ENCODE data around the gene INPP5A. TPM values are rescaled to one million over a fixed set of nuclear protein-coding genes. Genes with fewer than 3 reads are reported as not detected.

Gene INPP5A
- total and polyA plus RNA-seq, 2 of the 13 experiments (the other 11 are each of a cell fraction or from before 2014, with no cell fraction given): 17.5 to 37.9 TPM

- TF ChIP-seq NBN (conservative IDR thresholded peaks at IDR 0.05) (no peak), ZSCAN31 (CRISPR knock-in tag; IDR thresholded peaks at IDR 0.05; ENCODE audit: low read depth) (no peak)
Measured at GRCh38 chr10:132626019-132626760, 88.6 kb downstream of the INPP5A start (continued).

- Histone ChIP-seq H3K4me1 (ENCODE audit: insufficient read depth, low read length) (no peaks in the 10 kb centered on the region), H3K4me2 (ENCODE audit: low read depth, low read length) (no peak overlapping the region), H3K9me3 (ENCODE audit: low read length) (no peaks in the 10 kb centered on the region), H4K20me1 (ENCODE audit: insufficient read depth, low read length) (no peaks in the 10 kb centered on the region), H3K36me3 (replicated peaks in 1 of 2; ENCODE audit: control insufficient read depth in 1 of 2, insufficient read depth in 2 of 2, low read length in 2 of 2) (no peaks in the 10 kb centered on the region), H3K9ac (ENCODE audit: insufficient read depth, low read depth, low read length) (no peak overlapping the region), H3K4me3 (replicated peaks in 1 of 3; ENCODE audit: insufficient read depth in 1 of 3, low read depth in 2 of 3, low read length in 3 of 3) (no peak overlapping the region), H3K27ac (ENCODE audit: extremely low read length, insufficient read depth, low read length) (no peak overlapping the region), H3K79me2 (ENCODE audit: insufficient read depth, low read length) (no peaks in the 10 kb centered on the region), H2AFZ (ENCODE audit: low read length) (no peak overlapping the region), H3K27me3 (ENCODE audit: control insufficient read depth in 1 of 2, insufficient read depth in 2 of 2, low read length in 2 of 2) (no peaks in the 10 kb centered on the region)
- in situ Hi-C loops (cut with HindIII; ENCODE audit: extremely low pct_ligation_motif_present, low pct_unique_long_range_greater_than_20kb) (no loop called here), intact Hi-C loops (cut with micrococcal nuclease; ENCODE audit: unreplicated experiment) (no loop called here)
- ChIA-PET CTCF (ENCODE audit: low intra/inter-chr PET ratio, low total read pairs) (no interaction called here), POLR2A (no interaction called here)
- WGBS (ENCODE audit: low lambda C conversion rate): 93% methylated on average over 26 of the region's 36 CpGs
- FAIRE-seq (no peak), ATAC-seq (no peak), DNase-seq (ENCODE audit: low spot score) (no peak)
- BruUV-seq (replicated peaks): no TSS peak
- TF ChIP-seq ZSCAN20 (CRISPR knock-in tag; IDR thresholded peaks at IDR 0.05; ENCODE audit: borderline replicate concordance): no peak
- TF ChIP-seq MNT (IDR thresholded peaks at IDR 0.05): no peak
- TF ChIP-seq SMYD3 (CRISPR knock-in tag; IDR thresholded peaks at IDR 0.05): no peak
- no peak for TF ChIP-seq DZIP1 (CRISPR knock-in tag; IDR thresholded peaks at IDR 0.05)
- TF ChIP-seq MAF1 (CRISPR knock-in tag; IDR thresholded peaks at IDR 0.05; ENCODE audit: borderline replicate concordance): no peak
- TF ChIP-seq CREBL2 (CRISPR knock-in tag; IDR thresholded peaks at IDR 0.05; ENCODE audit: borderline replicate concordance): no peak
- no peak for TF ChIP-seq ZNF792 (CRISPR knock-in tag; IDR thresholded peaks at IDR 0.05)
- no peak for TF ChIP-seq SOX5 (CRISPR knock-in tag; IDR thresholded peaks at IDR 0.05; ENCODE audit: borderline replicate concordance)
- no peak for TF ChIP-seq ZNF614 (CRISPR knock-in tag; IDR thresholded peaks at IDR 0.05; ENCODE audit: borderline replicate concordance)
- no peak for TF ChIP-seq SMAD9 (CRISPR knock-in tag; IDR thresholded peaks at IDR 0.05)
- no peak for TF ChIP-seq ZNF260 (CRISPR knock-in tag; IDR thresholded peaks at IDR 0.05; ENCODE audit: borderline replicate concordance, low read depth)
- no peak for TF ChIP-seq ZNF558 (CRISPR knock-in tag; IDR thresholded peaks at IDR 0.05; ENCODE audit: borderline replicate concordance)
- TF ChIP-seq PLRG1 (conservative IDR thresholded peaks at IDR 0.05): no peak
- no peak for TF ChIP-seq ZNF569 (CRISPR knock-in tag; IDR thresholded peaks at IDR 0.05; ENCODE audit: borderline replicate concordance)
- TF ChIP-seq ZNF33B (CRISPR knock-in tag; IDR thresholded peaks at IDR 0.05): no peak
Measured at GRCh38 chr10:132626761-132627665, 89.4 kb downstream of the INPP5A start.

Data from HepG2 (cell line).